NCI-H446 treated with DMSO at 0.1 percent for 48 hours (cell line): ENCODE results near the gene MYO1D.

Source experiments
- DNase-seq: peaks from one replicate; lab custom pipeline; 2025; lab: John Stamatoyannopoulos, UW

The MYO1D gene

DNA sequence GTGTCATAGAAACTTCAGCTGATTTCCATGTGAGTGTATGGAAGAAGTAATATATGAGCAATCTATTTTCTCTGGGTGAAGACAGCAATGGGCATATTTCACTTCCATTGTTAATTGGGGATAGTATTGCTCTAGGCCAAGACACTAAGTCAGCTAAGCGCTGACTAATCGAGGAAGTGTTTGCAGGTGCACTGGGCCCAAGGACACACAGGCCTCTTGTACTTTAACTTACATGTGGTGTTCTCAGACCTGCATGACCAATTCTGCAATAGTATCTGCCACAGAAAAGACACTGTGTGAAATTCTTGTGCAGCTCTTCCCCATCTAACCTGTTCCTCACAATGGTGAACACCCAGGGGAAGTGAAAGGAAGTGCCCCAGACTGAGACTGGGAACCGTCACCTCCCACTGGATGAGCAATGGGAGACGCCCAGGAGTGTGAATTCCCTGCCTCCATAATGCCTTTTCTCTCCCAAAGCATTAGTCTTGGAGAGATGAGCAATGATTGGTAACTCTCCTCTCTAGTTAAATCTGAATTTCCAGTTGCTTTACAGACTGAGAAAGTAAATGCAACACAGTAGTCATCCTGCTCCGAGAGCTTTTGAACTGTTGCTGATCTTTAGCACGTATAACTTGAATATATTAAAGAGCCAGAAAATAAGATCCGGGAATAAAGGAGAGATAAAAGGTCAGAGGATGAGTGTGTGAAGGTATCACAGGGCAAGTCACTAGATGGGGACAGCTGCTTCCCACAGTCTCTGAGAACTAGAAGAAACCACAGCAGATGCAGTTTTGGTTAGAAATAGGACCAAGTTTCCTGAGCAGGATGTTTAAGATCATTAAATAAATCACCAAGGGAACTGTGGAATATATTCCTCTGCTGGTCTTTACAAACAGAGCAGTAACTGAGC, 307.5 kb downstream of the MYO1D start:
- DNase-seq = no peak

DNA sequence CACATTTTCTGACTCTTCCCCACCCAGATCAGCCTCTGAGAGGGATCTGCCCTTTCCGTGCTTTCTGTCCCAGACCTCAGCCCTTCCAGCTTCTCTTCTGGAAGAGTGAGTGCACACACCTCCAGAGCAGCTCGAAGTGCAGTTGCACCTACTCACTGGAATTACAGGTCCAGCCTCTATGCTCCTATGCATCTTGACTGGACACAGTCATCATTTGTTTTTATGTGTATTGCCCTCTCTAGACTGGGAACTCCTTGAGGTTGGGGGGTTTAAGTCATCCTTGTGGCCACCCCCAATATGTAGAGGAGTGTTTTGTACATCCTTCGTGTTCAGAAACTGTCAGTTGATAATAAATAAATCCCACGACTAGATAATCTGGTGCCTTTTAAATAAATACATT, 308.2 kb downstream of the MYO1D start:
- no peak for DNase-seq

DNA sequence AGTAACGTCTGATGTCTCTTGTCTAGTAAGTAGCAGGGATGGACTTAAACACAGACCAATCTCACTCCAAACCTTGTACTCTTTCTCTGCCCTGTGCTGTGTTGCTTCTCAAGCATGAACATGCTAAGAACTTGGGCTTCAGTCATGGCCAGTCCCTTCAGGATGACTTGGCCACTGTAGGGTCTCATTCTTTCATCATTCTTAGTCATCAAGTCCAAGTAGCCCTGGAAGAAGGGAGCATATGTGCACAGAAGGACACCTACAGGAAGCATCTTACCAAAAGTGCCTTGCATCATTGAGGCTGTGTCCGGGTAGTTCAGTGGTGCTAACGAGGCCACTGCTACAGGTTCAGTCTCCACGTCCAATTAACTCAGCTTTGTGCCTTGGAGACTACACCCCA, 309.4 kb downstream of the MYO1D start:
- DNase-seq = no peak

DNA sequence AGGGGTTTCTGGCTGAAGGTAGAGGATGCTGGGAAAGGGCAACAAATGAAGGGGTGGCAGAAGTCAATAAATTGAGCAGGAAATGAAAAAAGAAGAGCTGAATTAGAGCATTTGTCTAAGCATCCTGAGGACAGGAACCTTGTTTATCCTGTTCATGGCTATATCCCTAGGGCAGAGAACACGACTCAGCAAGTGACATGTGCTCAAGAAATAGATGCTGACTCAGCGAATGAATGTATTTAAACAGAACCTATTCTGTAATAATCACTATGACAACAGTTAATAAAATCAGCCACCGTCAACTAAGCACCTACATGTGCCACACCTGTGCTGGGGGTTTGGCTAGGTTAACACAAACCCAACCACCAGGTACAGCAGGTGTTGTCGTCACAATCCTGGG, 309.8 kb downstream of the MYO1D start:
- no peak for DNase-seq

DNA sequence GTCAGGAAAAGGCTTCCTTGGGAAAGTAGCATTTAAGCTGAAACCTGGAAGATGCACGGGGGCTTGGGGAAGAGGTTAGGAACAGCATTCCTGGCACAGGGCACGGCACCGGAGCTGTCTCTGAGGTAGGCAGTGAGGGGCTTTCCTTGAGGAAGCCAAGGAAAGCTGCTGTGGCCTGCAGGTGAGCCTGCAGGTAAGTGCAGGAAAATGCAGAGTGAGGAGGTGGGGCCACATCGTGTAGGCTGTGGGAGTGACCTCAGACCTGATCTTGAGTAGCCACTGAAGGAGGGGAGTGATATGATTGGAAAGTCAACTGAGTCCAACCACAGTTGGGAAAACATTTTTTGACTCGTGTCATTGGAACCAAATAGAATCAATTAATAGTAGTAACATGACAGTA, 310.6 kb downstream of the MYO1D start:
- no peak for DNase-seq

DNA sequence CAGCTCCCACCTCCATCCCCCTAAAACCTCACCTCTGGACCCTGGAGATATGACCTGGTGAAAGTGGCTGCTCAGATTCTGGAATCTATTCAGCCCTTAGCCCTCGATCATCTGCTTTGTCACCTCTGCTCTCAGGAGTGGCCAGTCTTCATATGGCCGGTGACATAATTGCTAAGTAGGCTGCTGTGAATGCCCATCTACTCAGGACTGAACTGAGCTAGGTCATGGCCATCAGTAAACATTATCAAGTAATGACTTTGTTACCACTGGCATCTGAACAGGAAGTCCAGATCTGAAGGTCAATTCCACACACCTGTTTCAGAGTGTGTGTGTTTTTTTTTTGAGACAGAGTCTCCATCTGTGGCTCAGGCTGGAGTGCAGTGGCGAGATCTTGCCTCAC, 311.5 kb downstream of the MYO1D start:
- no peak for DNase-seq

DNA sequence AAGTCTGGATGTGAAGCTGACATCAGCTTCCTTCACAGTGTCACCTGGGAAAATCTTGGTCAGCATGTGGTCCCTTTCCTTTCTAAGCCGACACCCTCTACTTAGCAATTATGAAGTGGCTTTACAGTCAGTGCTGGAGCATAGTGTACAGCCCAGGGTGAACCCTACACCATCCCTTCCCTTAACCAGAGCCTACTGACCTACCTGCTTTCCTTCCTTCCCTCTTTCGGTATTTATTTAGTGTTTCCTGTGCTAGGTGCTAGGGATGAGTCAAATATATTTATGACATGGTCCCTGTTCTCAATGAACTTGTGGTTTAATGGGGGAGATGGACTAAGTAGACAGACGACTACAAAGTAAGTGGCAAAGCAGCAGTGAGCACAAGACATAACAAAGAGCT, 312.6 kb downstream of the MYO1D start:
- no peak for DNase-seq

DNA sequence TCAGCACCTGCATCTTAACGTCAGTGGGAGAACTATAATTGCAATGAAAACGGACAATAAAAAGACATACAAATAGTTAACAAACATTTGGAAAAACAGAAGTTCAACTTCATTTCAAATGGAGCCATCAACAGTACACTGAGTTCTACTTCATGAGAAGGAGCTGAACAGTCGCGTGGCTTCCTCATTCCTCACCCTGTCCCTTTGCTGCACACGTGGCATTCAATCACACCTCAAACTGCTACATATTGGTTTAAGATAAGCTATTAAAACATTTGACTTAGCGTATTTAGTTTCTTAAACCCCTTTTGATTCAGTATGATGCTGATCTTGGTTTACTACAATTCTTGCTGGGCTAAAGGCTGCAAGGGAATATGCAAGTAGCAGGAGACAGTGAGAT, 313.3 kb downstream of the MYO1D start:
- DNase-seq = no peak

DNA sequence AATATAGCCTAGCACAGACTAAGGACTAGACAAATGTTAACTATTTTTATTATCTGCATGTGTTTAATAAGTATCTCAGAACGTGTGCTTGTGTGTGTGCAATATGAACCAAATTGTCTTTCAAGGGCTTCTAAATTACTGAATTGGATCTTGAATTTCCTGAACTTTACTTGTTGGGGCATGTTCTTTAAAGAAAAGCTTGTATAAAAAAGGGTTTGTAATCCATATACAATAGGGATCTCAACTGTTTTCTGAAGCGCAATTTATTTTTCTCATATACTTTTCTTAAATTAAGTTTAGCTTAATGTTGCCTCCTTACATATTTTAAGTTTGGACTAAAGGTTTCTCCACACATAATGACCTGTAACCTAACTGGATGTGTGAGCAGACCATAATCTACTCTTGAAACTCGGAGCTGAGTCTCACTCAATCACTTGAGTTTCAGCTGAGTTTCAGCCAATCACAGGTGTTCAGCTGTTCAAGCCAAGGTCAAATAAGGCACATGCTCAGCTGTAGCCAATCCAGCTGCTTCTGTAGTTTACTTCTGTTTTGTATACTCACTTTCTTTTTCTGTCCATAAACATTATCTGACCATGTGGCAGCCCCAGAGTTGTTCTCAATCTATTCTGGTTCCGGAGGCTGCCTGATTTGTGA, 317.8 kb downstream of the MYO1D start:
- DNase-seq = no peak

DNA sequence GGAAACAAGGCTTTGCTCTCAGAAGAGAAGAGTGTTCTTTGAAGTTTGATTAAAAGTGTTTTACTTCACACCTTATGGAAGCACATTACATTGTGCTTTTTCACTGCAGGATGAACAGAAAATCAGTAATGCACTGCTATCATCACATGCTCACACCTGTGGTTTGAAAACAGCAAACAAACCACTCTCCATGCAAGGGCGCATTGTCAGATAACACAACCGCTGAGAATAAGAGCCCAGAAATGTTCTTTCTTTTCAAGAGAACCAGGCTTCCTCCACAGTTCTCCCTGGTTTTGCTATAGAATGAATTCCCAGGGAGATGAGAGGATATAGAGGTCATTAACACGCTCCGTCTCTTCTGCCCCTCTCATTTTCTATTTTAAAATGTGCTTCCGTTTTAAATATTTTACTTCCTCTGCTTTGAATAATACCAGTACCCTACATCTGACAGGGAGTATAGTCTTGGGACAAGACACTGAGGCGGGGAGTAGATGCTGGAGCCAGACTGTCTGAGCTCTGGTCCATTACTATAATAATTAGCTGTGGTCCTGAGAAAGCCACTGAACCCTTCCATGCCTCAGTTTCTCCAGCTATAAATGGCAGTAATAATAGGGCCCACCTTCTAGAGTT, 318.5 kb downstream of the MYO1D start:
- no peak for DNase-seq

DNA sequence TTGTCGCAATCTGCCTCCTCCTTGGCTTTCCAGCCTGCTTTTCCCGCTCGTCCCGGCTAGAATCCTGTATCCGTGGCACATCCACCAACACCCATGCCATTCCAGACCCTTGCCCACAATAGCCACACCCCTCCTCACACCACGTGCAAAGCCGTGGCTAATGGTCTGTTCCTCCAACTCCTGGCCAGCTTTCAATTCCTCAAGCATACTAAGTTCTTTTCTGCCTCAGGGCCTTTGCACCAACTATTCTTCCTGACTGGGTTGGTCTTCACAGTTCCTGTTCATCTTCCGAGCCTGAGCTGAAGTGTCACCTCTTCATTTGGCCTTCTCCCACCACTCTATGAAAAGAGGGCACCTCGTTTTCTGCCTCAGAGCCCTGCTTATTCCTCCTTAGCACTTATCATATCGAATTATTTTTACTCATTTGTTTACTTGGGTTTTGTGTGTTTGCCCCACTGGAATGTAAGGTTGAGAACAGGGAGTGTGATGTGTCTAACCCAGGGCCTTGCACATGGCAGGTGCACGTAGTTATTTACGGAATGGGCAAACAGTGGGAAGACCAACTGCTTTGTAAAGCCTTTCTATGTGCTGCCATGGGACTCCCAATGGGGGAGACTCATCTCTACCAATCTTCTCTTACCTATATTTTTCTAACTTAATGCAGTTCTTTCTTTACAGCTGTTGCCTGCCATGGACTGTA, 321.2 kb downstream of the MYO1D start:
- DNase-seq = no peak

DNA sequence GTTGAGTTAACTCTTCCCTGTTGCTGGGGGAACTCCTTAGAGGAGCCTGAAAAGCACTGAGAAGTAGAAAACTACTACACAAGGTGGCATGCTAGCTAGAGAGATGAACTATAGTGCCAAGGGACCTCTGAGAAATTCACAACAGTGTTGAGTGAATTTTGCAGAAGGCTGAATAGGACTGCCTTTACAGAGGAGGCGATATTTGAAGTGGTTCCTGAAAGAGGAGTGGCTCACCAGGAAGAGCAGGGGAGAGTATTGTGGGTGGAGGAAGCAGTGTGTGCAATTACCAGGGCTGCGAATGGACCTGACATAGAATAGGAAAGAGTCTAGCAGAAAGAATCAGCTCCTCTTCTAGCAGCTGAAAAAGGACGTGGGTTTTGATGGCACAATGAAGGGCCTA, 323.8 kb downstream of the MYO1D start:
- no peak for DNase-seq

DNA sequence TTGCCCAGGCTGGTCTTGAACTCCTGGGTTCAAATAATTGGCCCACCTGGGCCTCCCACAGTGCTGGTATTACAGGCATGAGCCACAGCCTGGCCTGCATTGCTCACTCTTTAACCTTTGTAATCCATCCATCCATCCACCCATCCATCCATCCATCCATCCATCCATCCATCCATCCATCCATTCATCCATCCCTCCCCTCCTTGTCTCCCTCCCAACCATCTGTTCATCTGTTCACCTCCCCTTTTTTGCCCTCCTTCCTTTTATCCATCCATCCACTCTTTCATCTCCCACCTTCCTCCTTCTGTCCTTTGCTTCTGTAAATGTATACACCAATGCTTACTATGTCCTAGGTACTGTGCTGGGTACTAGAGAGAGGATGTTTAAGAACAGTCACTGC, 324.6 kb downstream of the MYO1D start:
- no peak for DNase-seq

DNA sequence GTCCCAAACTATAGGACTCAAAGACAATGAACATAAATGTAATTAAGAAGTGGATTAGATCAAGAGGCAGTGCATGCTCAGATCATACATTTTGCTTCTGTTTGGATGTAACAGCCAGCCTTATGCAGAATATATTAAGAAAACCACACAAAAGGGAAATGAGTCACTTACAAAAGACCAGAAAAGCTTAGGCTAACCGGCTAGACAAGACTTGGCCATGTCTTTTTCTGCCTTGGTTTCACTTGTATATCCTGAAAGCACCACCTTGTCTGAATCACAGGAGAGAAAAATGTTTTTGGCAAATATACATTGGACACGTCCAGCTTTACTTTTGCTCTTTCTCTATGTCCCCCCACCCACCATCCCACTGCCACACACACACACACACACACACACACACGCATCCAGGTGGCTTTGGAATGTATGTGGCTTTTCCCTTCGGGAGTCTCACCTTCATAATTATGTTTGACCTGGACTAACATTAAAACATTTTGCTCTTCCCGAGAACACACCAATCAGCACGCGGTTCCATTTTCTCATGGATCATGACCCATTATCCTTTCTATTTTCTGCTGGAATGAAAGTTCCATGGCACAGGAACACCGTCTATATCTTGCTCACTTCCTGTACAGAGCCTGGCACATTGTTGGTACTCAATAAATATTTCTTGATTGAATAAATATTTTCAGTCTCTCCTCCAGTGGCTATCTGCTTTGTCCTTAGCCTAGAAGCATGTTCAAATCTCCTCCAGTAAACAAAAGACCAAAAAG, 325.6 kb downstream of the MYO1D start:
- DNase-seq = no peak

DNA sequence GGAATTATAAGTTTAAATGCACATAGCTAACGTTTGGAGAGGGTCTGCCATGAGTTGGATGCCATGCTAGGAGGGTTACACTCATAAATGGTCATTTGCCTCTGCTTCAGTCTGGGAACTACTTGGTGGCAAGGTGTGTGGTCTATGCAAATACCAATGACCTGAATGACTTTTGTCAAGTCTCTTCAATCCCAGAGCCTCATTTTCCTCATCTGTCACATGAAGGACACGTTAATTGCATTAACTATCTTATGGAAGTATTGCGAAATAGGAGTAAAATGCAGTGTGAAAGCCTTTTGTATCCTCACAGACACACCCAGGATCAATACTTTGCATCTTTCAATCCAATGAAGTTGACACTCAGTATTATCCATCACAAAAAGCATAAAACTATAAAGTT, 327.4 kb downstream of the MYO1D start:
- DNase-seq = no peak

DNA sequence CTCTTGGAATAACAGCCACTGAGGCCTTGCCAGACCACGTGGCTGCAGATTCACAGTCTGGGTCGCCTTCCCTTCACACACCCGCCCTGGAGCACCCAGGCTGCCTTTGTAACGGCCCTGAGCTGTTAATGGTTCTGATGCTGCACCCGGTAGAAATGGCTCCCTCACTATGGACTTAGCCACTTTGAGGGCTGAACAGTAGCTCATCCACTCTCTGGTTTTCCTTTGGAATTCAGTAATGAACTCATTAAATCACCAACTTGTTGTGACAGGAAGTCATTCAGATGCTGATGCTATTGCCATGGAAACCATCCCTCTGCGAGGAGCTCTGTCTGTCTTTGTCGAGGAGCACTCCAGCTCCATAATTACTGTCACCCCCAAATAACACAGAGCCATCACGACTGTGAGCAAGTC, 330.9 kb downstream of the MYO1D start:
- no peak for DNase-seq

DNA sequence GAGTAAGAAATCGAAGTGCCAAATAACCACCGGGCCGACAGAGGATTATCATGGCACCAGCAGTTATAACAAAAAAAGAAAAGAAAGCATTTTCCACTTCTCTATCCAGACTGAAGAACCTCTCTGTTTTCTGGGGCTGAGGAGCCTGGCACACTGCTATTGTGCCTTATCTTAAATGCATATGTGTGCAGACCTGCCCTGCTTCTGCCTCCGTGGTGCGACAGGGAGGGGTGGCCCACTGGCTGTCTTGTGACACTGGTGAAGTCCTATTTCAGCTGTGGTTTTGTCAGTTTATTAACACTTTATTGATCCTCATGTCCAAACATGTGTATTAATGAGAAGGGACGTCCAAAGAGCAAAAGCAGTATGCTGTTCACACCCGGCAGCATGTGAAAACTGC, 334.7 kb downstream of the MYO1D start:
- DNase-seq = no peak

DNA sequence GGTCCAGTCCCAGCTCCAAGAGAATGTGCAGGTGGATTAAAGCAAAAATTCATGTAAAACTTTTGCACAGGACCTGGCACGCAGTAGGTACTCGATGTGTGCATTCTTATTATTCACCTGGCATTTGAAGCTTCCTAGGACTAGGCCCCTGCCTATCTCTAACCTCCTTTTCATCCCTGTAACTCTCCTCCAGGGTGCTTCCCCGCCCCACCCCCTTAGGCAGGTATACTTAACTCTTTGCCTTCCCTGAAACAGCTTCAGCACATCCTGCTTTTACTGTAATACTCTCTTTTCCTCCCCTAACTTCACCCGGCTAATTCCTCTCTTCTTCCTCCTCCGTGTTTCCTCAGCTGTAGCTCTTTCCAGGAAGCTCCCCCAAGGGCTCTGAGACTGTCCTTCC, 335.3 kb downstream of the MYO1D start:
- no peak for DNase-seq

DNA sequence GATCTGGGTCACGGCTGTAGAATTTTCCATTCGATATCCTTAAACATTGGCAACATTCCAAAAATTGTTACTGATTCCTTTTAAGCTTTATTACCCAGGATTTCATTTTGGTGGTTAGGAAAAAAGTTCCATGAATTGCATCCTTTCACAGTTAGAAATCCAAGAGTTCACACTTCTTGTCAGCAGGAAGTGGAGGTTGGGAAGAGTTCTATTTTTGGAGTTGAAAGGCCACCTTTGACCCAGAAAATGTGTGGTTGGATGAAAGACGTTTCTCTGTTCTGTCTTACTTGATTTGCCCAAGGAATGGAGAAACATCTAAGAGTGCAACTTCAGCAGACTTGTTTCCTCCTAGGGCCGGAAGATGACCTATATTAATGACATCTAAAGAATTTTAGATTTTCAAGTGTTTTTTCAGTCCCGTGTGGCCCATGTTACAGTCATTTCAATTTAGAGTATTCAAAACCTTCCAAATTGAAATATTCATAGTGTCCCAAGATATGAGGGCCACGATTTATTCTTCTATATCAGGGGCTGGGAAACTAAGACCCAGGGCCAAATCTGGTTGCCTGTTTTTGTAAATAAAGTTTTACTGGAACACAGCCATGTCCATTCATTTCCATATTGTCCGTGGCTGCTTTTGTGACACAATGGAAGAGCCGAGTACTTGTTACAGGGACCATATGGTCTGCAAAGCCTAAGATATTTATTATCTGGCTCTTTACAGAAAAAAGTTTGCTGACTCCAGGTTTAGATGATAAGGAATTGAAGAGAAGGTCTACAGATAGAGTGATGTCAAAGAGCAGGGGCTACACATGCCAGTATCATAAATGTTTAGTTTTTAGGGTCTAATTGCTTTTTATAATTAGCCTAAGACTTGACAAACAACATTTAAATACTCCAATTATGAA, 339.9 kb downstream of the MYO1D start:
- no peak for DNase-seq

DNA sequence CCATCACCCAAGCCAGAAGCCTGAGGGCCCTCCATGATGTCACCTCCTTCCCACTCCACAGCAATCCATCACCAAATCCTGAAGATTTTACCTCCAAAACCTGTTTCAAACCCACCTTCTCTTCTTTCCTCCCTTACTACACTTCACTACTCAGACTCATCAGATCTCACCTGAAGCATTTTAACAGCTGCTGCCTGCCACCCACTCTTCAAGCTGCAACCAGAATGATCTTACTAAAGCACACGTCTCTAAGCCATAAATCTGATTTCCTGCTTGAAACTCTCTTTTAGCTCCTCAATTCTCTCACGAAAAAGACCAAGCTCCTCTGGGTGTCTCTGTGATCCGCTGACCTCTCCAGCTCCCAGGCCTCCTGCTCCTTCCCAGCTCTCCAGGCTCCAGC, 343.6 kb downstream of the MYO1D start:
- DNase-seq = no peak

DNA sequence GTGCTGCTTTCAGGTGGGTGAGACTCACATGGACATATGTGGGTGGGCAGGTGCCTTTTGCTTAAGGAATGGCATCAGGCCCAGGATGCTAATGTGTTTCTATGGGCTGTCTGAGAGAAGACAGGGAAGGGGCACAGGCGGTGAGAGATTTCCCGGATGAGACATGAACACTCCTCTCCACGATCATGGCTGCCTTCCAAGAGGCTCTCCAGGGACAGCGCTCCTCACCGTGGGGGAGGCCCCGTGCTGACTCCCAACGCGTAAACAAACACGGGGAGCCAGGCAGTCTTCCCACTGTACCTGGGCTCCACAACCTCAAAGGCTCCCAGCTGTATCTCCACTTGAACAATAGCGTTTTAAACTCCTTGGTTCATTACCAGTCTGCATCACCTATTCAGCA, 347.3 kb downstream of the MYO1D start:
- no peak for DNase-seq
